Cardiac fibroblast (primary cell): ENCODE measurements around the gene AIG1.

ENCODE experiments used
- DNase-seq, 2 donors: peaks; one replicate each; pipeline versions ENCODE4 v3.0.0 to v3.0.0-alpha.2; 2010; ENCODE audit warnings: low read depth in 2 of 2
- H3K4me3 ChIP-seq, 2 donors: replicated peaks in 1 of 2; 1 replicate in 1 of 2; 2 replicates in 1 of 2; pipeline ENCODE4 v1.5.1; 2011; ENCODE audit warnings: low read depth in 2 of 2, low read length in 2 of 2, mild to moderate bottlenecking in 2 of 2, moderate library complexity in 1 of 2
- CTCF ChIP-seq: IDR thresholded peaks from one replicate; pipeline ENCODE4 v1.5.1; 2011; ENCODE audit warnings: low read depth, mild to moderate bottlenecking, low read length, inconsistent platforms

Gene AIG1

DNA sequence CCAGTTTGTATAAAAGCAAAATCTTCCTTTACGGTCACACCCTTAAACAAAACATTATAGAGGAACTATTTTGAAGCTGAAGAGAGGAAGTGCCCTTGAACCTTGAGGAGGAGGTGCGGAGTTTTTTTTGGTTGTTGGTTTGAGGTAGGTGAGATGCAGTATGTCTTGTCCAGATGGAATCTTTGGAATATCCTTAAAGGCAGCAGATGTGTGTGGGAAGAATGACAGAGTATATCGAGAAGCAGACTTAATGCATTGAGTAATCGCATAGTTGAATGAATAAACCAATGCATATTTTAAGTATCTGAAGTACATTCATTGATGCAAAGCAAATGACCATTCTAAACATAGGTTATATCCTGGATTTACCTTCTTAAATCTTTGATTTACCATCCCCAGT, 49.9 kb downstream of the AIG1 start:
- no peak overlapping the region for H3K4me3 ChIP-seq
- no peak for TF ChIP-seq CTCF
- DNase-seq, result peak in 1 of 2 donors; percentile 60

- no peak overlapping the region for H3K4me3 ChIP-seq
- TF ChIP-seq CTCF, result no peak
- DNase-seq, result peak in 1 of 2 donors; percentile 51
Observed at GRCh38 chr6:143110996-143111395, 50.3 kb downstream of the AIG1 start.

DNA sequence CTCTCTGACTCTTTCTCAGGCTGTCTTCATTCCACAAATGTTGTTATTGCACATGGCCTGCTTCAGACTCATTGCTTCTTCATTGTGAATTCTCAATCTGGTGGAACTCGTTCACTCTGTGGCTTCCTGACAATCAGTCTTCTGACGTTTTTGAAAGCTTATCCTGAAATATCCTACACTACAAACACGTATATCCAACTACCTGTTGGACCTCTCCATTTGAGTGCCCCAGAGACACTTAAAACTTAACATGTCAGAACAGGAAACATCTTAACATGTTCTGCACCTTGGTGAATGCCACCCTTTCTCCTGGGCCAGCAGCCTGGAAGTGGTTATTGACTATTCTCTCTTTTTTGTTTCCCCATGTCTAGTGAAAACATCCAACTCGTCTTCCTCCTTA, 50.8 kb downstream of the AIG1 start:
- no peak overlapping the region for H3K4me3 ChIP-seq
- no peak for DNase-seq
- no peak for TF ChIP-seq CTCF

GRCh38 chr6:143112084-143112768, 51.5 kb downstream of the AIG1 start:
- DNase-seq, result no peak
- no peak for TF ChIP-seq CTCF
- H3K4me3 ChIP-seq, result no peak overlapping the region

GRCh38 chr6:143112837-143113236, 52.1 kb downstream of the AIG1 start:
- TF ChIP-seq CTCF, result no peak
- DNase-seq, result no peak
- H3K4me3 ChIP-seq, result no peak overlapping the region

DNA sequence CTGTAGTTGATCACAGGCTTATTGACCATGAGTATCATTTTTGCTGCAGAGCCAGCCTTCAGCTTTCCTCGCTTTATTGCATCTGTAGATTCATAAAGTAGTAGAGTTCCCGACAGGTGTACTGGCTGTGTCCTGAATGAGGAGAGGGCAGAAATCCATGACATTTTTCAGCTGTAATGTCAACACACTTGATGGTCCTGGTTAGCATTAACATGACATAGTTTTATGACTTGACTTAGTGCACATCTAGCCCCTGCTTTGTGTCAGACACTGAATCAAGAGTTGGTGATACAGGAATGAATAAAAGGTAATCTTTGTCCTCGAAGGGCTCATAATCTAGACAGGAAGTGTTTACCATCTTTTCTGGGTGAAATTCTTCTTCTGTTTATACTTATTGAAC, 55.0 kb downstream of the AIG1 start:
- TF ChIP-seq CTCF, result no peak
- H3K4me3 ChIP-seq, result no peak overlapping the region
- no peak for DNase-seq

DNA sequence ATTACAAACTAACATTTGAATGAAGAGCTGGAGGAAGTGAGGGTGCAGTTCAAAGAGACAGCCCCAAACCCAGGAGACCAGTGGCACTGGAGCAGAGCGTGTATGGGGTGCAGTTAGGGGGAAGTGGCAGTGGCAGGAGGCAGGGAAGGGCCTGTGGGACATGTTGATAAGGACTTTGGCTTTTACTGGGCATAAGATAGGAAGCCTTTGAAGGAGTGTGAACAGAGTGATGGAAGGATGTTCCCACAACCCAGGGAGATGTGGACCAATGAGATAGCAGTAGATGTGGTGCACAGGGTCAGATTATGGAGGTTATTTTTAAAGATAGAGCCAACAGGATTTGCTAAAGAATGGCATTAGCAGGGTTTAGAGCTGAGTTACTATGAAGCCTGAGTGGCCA, 56.4 kb downstream of the AIG1 start:
- no peak overlapping the region for H3K4me3 ChIP-seq
- no peak for DNase-seq
- TF ChIP-seq CTCF, result no peak
